HepG2 (cell line): ENCODE data around the gene FNIP2. TPM values are rescaled to one million over a fixed set of nuclear protein-coding genes. Genes with fewer than 3 reads are reported as not detected.

Experiments
- ATAC-seq: fragments of 200-7000 bp; cut with Tn5 transposase; 3 replicates; pipeline ENCODE4 v1.9.1; 2020; ENCODE audit warnings: mild to moderate bottlenecking, moderate library complexity
- BruUV-seq: library from RNA; stranded (reverse); fragments of 400-500 nt; replicated peaks from 2 replicates; lab custom pipeline; 2021; lab: Mats Ljungman, UMichigan
- CTCF ChIA-PET: fragments of 300-600 bp; formaldehyde crosslinking; extraction: SDS; loops from one replicate; lab custom pipeline; 2021; ENCODE audit warnings: low total read pairs, inconsistent platforms, low intra/inter-chr PET ratio; lab: Yijun Ruan, JAX
- POLR2A ChIA-PET: fragments of 350-600 bp; sonication (Branson Sonifier 250); formaldehyde crosslinking; loops from one replicate; lab custom pipeline; 2020; ENCODE audit warnings: antibody characterized with exemption, inconsistent platforms; lab: Yijun Ruan, JAX
- DNase-seq: peaks from one replicate; pipeline ENCODE4 v3.0.0-alpha.2; 2015; ENCODE audit warnings: low spot score
- FAIRE-seq: peaks from 3 replicates; lab custom pipeline; 2011; peaks lifted over from hg19 to GRCh38; lab: Jason Lieb, UNC
- H2AFZ ChIP-seq: one replicate; pipeline ENCODE4 v1.6.1; 2011; ENCODE audit warnings: low read length, inconsistent platforms
- H3K27ac ChIP-seq: fragments of 300-600 bp; 3 replicates; pipeline ENCODE4 v1.8.0; 2011; ENCODE audit warnings: mixed run types, mild to moderate bottlenecking, mixed read lengths, low read length, inconsistent platforms; ENCODE audit not compliant: insufficient read depth; ENCODE audit errors: extremely low read length
- H3K27me3 ChIP-seq, 2 experiments: fragments of 200-600 bp in 1 of 2; 2 replicates in 1 of 2; 3 replicates in 1 of 2; pipeline versions ENCODE4 v1.6.0 to v1.8.0; 2011; ENCODE audit warnings: low read length in 2 of 2, mild to moderate bottlenecking in 2 of 2, moderate library complexity in 2 of 2, inconsistent platforms in 1 of 2; ENCODE audit not compliant: insufficient read depth in 2 of 2, control insufficient read depth in 1 of 2
- H3K36me3 ChIP-seq, 2 experiments: fragments of 200-600 bp in 1 of 2; replicated peaks in 1 of 2; 2 replicates in 1 of 2; 3 replicates in 1 of 2; pipeline versions ENCODE4 v1.5.1 to v1.8.0; 2011; ENCODE audit warnings: low read length in 2 of 2, inconsistent platforms in 1 of 2; ENCODE audit not compliant: insufficient read depth in 2 of 2, control insufficient read depth in 1 of 2
- H3K4me1 ChIP-seq: 2 replicates; pipeline ENCODE4 v1.5.1; 2012; ENCODE audit warnings: low read length, inconsistent platforms; ENCODE audit not compliant: insufficient read depth
- H3K4me2 ChIP-seq: 2 replicates; pipeline ENCODE4 v1.6.0; 2011; ENCODE audit warnings: low read depth, low read length, inconsistent platforms
- H3K4me3 ChIP-seq, 3 experiments: fragments of 200-600 bp in 1 of 3; sonication (generic), shearing (Covaris generic) in 1 of 3; replicated peaks in 1 of 3; 2 replicates each; pipeline ENCODE4 v1.5.1; 2011 to 2016; ENCODE audit warnings: low read length in 3 of 3, inconsistent platforms in 2 of 3, low read depth in 2 of 3, mild to moderate bottlenecking in 2 of 3, control low read depth in 1 of 3, mixed read lengths in 1 of 3; ENCODE audit not compliant: insufficient read depth in 1 of 3
- H3K79me2 ChIP-seq: one replicate; pipeline ENCODE4 v1.6.1; 2011; ENCODE audit warnings: low read length, inconsistent platforms; ENCODE audit not compliant: insufficient read depth
- H3K9ac ChIP-seq: 2 replicates; pipeline ENCODE4 v1.6.0; 2011; ENCODE audit warnings: mild to moderate bottlenecking, low read depth, low read length, inconsistent platforms; ENCODE audit not compliant: insufficient read depth
- H3K9me3 ChIP-seq: 2 replicates; pipeline ENCODE4 v1.5.1; 2012; ENCODE audit warnings: mild to moderate bottlenecking, low read length
- H4K20me1 ChIP-seq: 2 replicates; pipeline ENCODE4 v1.6.0; 2011; ENCODE audit warnings: inconsistent platforms, mild to moderate bottlenecking, low read length, moderate library complexity; ENCODE audit not compliant: insufficient read depth
- CEBPB ChIP-seq: IDR thresholded peaks from 2 replicates; pipeline ENCODE4 v1.6.1; 2011; ENCODE audit warnings: low read depth, low read length, improper control_type of control experiment, borderline replicate concordance
- HNF4A ChIP-seq: sonication (generic); formaldehyde crosslinking; IDR thresholded peaks from 2 replicates; pipeline ENCODE4 v1.4.0; 2020; ENCODE audit warnings: missing genetic modification reagents
- ZC3H13 ChIP-seq: sonication (generic); formaldehyde crosslinking; IDR thresholded peaks from 2 replicates; pipeline ENCODE4 v1.8.1; 2023; ENCODE audit warnings: mild to moderate bottlenecking, missing genetic modification reagents, moderate library complexity
- ZKSCAN8 ChIP-seq: IDR thresholded peaks from 2 replicates; pipeline ENCODE4 v1.6.1; 2016; ENCODE audit warnings: borderline replicate concordance, missing genetic modification reagents, missing compliant biosample characterization
- WGBS: methylation state at CpG from one replicate; pipeline ENCODE4 v1.1.6; 2017; ENCODE audit warnings: low lambda C conversion rate; 5-methylcytosine and 5-hydroxymethylcytosine counted together
- in situ Hi-C: cut with HindIII; loops from 2 replicates; pipeline ENCODE4 v1.10.0; 2017; ENCODE audit warnings: low pct_unique_long_range_greater_than_20kb; ENCODE audit not compliant: extremely low pct_ligation_motif_present
- intact Hi-C: fragments of 100-400 bp; cut with micrococcal nuclease; formaldehyde crosslinking; loops from one replicate; pipeline ENCODE4 v1.10.0; 2022; ENCODE audit not compliant: unreplicated experiment
- polyA plus RNA-seq, 8 experiments: library from polyadenylated mRNA; depleted of rRNA in 3 of 8; stranded (reverse) in 7 of 8; unstranded in 1 of 8; fragments of >200 nt; fragmentation: Illumina TruSeq in 4 of 8; extraction: Trizol in 4 of 8; gene quantifications; 2 replicates each; pipeline versions ENCODE4 v1.2.1 to v1.2.3, GENCODE V29; 2011 to 2016; ENCODE audit warnings: low read depth in 4 of 8, missing spikeins in 1 of 8, mixed read lengths in 1 of 8; ENCODE audit not compliant: insufficient read depth in 1 of 8
- total RNA-seq, 5 experiments: library from RNA; depleted of rRNA; stranded (reverse); fragments of >200 nt; fragmentation: Illumina TruSeq; extraction: Trizol; gene quantifications; 2 replicates each; pipeline ENCODE4 v1.2.3, GENCODE V29; 2016; ENCODE audit warnings: low read depth in 1 of 5

FNIP2 gene
- total and polyA plus RNA-seq, 2 of the 13 experiments (the other 11 are each of a cell fraction or from before 2014, with no cell fraction given) = 15.5 to 21.0 TPM

DNA sequence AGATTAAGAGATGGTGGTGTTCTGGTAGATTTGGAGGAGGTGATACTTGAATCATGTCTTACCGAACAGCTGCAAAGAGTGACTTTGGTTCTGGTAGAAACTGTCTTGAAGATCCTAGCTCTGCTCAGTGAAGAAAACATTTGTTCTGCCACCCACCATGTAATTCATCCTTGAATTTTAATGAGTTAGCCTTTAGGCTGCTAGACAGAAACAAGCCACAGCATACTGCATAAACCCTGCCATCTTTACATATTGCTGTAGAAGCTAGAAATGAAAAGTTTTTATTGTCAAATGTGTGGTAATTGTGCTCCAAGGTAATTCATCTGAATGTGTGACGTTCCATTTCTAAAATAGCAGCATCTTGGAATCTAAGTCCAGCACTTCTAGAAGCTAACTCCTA is 173.1 kb downstream of the FNIP2 start:
- Histone ChIP-seq H3K9me3 (no peaks in the 10 kb centered on the region), H3K4me2 (no peak overlapping the region), H2AFZ (no peak overlapping the region), H4K20me1 (no peaks in the 10 kb centered on the region), H3K27me3 (no peaks in the 10 kb centered on the region), H3K9ac (no peak overlapping the region), H3K36me3 (no peaks in the 10 kb centered on the region), H3K4me1 (peaks cover 7% of the 10 kb centered on the region; the same call in 1 of the 2 replicates), H3K79me2 (no peaks in the 10 kb centered on the region), H3K27ac (no peak overlapping the region), H3K4me3 (no peak overlapping the region)
- POLR2A ChIA-PET = no interaction called here
- no peak for TF ChIP-seq ZC3H13
- DNase-seq (no peak), ATAC-seq (no peak), FAIRE-seq (no peak)
- intact Hi-C loops = no loop called here
- in situ Hi-C loops = no loop called here
- BruUV-seq = no TSS peak
- WGBS = 45% methylated on average over 2 of the region's 2 CpGs
- CTCF ChIA-PET = no interaction called here

DNA sequence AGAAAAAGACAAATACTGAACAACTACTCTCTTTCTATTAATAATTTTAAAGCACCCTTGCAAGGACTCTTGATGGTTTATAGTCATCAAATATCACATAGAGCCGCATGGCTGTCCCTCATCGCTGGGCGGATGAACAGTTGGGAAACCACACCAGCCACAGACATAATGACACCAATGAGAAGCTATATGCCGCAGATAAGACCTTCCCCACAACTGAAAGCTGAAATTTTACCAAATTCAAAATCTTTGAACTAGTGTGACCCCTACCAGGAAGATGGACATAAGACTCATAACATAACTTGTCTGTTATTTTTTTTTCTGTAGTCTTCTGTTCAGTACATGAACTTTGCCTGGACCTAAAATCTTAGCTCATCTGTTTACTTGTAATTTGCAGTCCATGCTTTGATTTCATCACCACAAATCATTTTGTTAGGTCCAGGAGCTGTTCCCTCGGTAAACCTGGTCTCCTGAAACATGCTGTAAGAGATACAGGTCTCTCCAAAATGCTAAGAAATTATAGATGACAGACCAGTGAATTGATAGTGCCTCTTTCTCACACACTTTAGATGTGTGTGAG is 176.8 kb downstream of the FNIP2 start:
- CTCF ChIA-PET = no interaction called here
- POLR2A ChIA-PET = no interaction called here
- H3K9ac ChIP-seq = no peak overlapping the region
- H3K4me2 ChIP-seq = no peak overlapping the region
- peak; percentile 14; the same call in 1 of the 2 replicates for TF ChIP-seq HNF4A
- TF ChIP-seq ZKSCAN8 = no peak
- TF ChIP-seq CEBPB = peak; percentile 27; the same call in 1 of the 2 replicates
- TF ChIP-seq, all 625 proteins: peak for 2
- 50% methylated on average over 5 of the region's 5 CpGs for WGBS
- Histone ChIP-seq H4K20me1 (no peaks in the 10 kb centered on the region), H3K36me3 (no peaks in the 10 kb centered on the region), H2AFZ (no peak overlapping the region), H3K4me1 (peaks cover 7% of the 10 kb centered on the region; the same call in 1 of the 2 replicates), H3K27me3 (no peaks in the 10 kb centered on the region), H3K27ac (no peak overlapping the region), H3K4me3 (no peak overlapping the region), H3K79me2 (no peaks in the 10 kb centered on the region), H3K9me3 (no peaks in the 10 kb centered on the region)
- no peak for FAIRE-seq
- intact Hi-C loops (no loop called here), in situ Hi-C loops (no loop called here)
- DNase-seq = no peak
- ATAC-seq = peak; percentile 34; the same call in 2 of the 3 replicates
- no TSS peak for BruUV-seq
